ENCODE measurements around the gene XPR1.

XPR1 gene

GRCh38 chr1:180933141-180933540 is 301.3 kb downstream of the XPR1 start:
- DNase-seq (no peak), ATAC-seq (no peak)

- no peak for ATAC-seq
- no peak for DNase-seq
These were observed 302.7 kb downstream of the XPR1 start for GRCh38 chr1:180934563-180934962.

GRCh38 chr1:180935326-180936109 is 303.7 kb downstream of the XPR1 start:
- DNase-seq (no peak), ATAC-seq (no peak)

- ATAC-seq: no peak
- DNase-seq: no peak
These were observed 304.5 kb downstream of the XPR1 start for GRCh38 chr1:180936110-180937011.

GRCh38 chr1:180937012-180937372 is 305.2 kb downstream of the XPR1 start:
- no peak for ATAC-seq
- DNase-seq: no peak

GRCh38 chr1:180937624-180938225 is 305.9 kb downstream of the XPR1 start:
- peak; percentile 30 for ATAC-seq
- no peak for DNase-seq

GRCh38 chr1:180939073-180939710 is 307.4 kb downstream of the XPR1 start:
- DNase-seq: no peak
- no peak for ATAC-seq

GRCh38 chr1:180939711-180940103 is 307.9 kb downstream of the XPR1 start:
- ATAC-seq (no peak), DNase-seq (no peak)

Data from stimulated activated naive CD8-positive, alpha-beta T cell treated with anti-CD3 and anti-CD28 coated beads, Interleukin-15, Interleukin-2, amounts not matched to agents 100 U/mL and 50 U/mL, for 24 hours (primary cell).